IMR-90 (cell line): ENCODE data around the gene AUNIP. TPM values are rescaled to one million over a fixed set of nuclear protein-coding genes. Genes with fewer than 3 reads are reported as not detected.
A peak's percentile ranks its signal among the peaks of the same experiment; 100 is the strongest.

ENCODE experiments used
- ATAC-seq: fragments of 200-7000 bp; cut with Tn5 transposase; 2 replicates; pipeline ENCODE4 v1.9.1; 2020; ENCODE audit warnings: low read depth, mild to moderate bottlenecking, moderate library complexity
- BruUV-seq: library from RNA; stranded (reverse); fragments of 400-500 nt; replicated peaks from 2 replicates; lab custom pipeline; 2021; lab: Mats Ljungman, UMichigan
- CTCF ChIA-PET: fragments of 300-600 bp; formaldehyde crosslinking; extraction: SDS; loops from one replicate; lab custom pipeline; 2021; ENCODE audit warnings: antibody characterized with exemption; lab: Yijun Ruan, JAX
- POLR2A ChIA-PET: fragments of 300-600 bp; sonication (Branson Sonifier 250); formaldehyde crosslinking; loops from one replicate; lab custom pipeline; 2022; ENCODE audit warnings: antibody characterized with exemption; ENCODE audit not compliant: unreplicated experiment; lab: Charles Lee
- DNase-seq: peaks from one replicate; pipeline ENCODE4 v3.0.0; 2013
- H2AFZ ChIP-seq: replicated peaks from 2 replicates; pipeline ENCODE3; 2013; ENCODE audit warnings: low read length, mild to moderate bottlenecking; ENCODE audit not compliant: poor library complexity
- H2AK5ac ChIP-seq: 2 replicates; pipeline ENCODE4 v1.6.1; 2013; ENCODE audit warnings: low read depth, low read length, inconsistent platforms
- H2AK9ac ChIP-seq: replicated peaks from 2 replicates; pipeline ENCODE3; 2013; ENCODE audit warnings: mild to moderate bottlenecking, low read depth, low read length, moderate library complexity; ENCODE audit not compliant: poor library complexity
- H2BK120ac ChIP-seq: 2 replicates; pipeline ENCODE4 v1.6.1; 2013; ENCODE audit warnings: low read depth, low read length, inconsistent platforms
- H2BK15ac ChIP-seq: 3 replicates; pipeline ENCODE4 v1.6.1; 2013; ENCODE audit warnings: low read depth, low read length, inconsistent platforms
- H2BK20ac ChIP-seq: 2 replicates; pipeline ENCODE4 v1.6.1; 2013; ENCODE audit warnings: low read depth, mild to moderate bottlenecking, inconsistent platforms, low read length, moderate library complexity
- H2BK5ac ChIP-seq: 2 replicates; pipeline ENCODE4 v1.6.1; 2013; ENCODE audit warnings: mild to moderate bottlenecking, low read depth, low read length, inconsistent platforms; ENCODE audit not compliant: poor library complexity, severe bottlenecking
- H3K14ac ChIP-seq: replicated peaks from 2 replicates; pipeline ENCODE4 v1.6.1; 2013; ENCODE audit warnings: low read depth, low read length, inconsistent platforms
- H3K18ac ChIP-seq: 2 replicates; pipeline ENCODE4 v1.6.1; 2013; ENCODE audit warnings: low read depth, low read length, control low read depth
- H3K23ac ChIP-seq: 2 replicates; pipeline ENCODE4 v1.6.1; 2013; ENCODE audit warnings: low read depth, low read length, inconsistent platforms
- H3K27ac ChIP-seq: 2 replicates; pipeline ENCODE4 v1.5.1; 2013; ENCODE audit warnings: mild to moderate bottlenecking, control low read depth, low read length; ENCODE audit not compliant: insufficient read depth
- H3K27me3 ChIP-seq: 2 replicates; pipeline ENCODE4 v1.6.1; 2013; ENCODE audit warnings: low read length; ENCODE audit not compliant: control insufficient read depth, insufficient read depth
- H3K36me3 ChIP-seq: 2 replicates; pipeline ENCODE4 v1.6.1; 2013; ENCODE audit warnings: low read length, mixed read lengths; ENCODE audit not compliant: control insufficient read depth, insufficient read depth
- H3K4ac ChIP-seq: 2 replicates; pipeline ENCODE4 v1.6.1; 2013; ENCODE audit warnings: low read depth, low read length, inconsistent platforms
- H3K4me1 ChIP-seq: 2 replicates; pipeline ENCODE4 v1.6.1; 2013; ENCODE audit warnings: low read length, mixed read lengths; ENCODE audit not compliant: control insufficient read depth, insufficient read depth
- H3K4me2 ChIP-seq: 2 replicates; pipeline ENCODE4 v1.6.1; 2013; ENCODE audit warnings: low read depth, mild to moderate bottlenecking, control low read depth, low read length, moderate library complexity
- H3K4me3 ChIP-seq: 2 replicates; pipeline ENCODE4 v1.5.1; 2013; ENCODE audit warnings: low read depth, mild to moderate bottlenecking, control low read depth, low read length, moderate library complexity; ENCODE audit not compliant: insufficient read depth
- H3K56ac ChIP-seq: 2 replicates; pipeline ENCODE4 v1.6.1; 2013; ENCODE audit warnings: low read length, inconsistent platforms; ENCODE audit not compliant: insufficient read depth; ENCODE audit errors: extremely low read depth
- H3K79me1 ChIP-seq, 2 experiments: 2 replicates each; pipeline ENCODE4 v1.6.1; 2013; ENCODE audit warnings: low read length in 2 of 2, inconsistent platforms in 1 of 2, low read depth in 1 of 2
- H3K9ac ChIP-seq: 2 replicates; pipeline ENCODE4 v1.6.1; 2013; ENCODE audit warnings: low read depth, low read length, control low read depth
- H3K9me1 ChIP-seq: 2 replicates; pipeline ENCODE4 v1.6.1; 2013; ENCODE audit warnings: low read length, inconsistent platforms; ENCODE audit not compliant: insufficient read depth
- H3K9me3 ChIP-seq: 2 replicates; pipeline ENCODE4 v1.6.1; 2013; ENCODE audit warnings: low read length; ENCODE audit not compliant: control insufficient read depth, insufficient read depth
- H4K20me1 ChIP-seq: 2 replicates; pipeline ENCODE4 v1.6.1; 2013; ENCODE audit warnings: low read length, inconsistent platforms; ENCODE audit not compliant: insufficient read depth
- H4K5ac ChIP-seq: 2 replicates; pipeline ENCODE4 v1.6.1; 2013; ENCODE audit warnings: mild to moderate bottlenecking, low read depth, low read length, control low read depth
- H4K8ac ChIP-seq, 2 experiments: 2 replicates each; pipeline ENCODE4 v1.6.1; 2013; ENCODE audit warnings: low read depth in 2 of 2, low read length in 2 of 2, control low read depth in 1 of 2, inconsistent platforms in 1 of 2
- H4K91ac ChIP-seq: 2 replicates; pipeline ENCODE4 v1.6.1; 2013; ENCODE audit warnings: low read depth, low read length, inconsistent platforms; ENCODE audit not compliant: insufficient read depth
- BHLHE40 ChIP-seq: fragments of 150-350 bp; IDR thresholded peaks from 2 replicates; pipeline ENCODE4 v1.6.1; 2016; ENCODE audit warnings: mild to moderate bottlenecking, low read depth, low read length
- CEBPB ChIP-seq: IDR thresholded peaks from 2 replicates; pipeline ENCODE4 v1.6.1; 2012; ENCODE audit warnings: low read depth, low read length, improper control_type of control experiment
- CHD1 ChIP-seq: IDR thresholded peaks from 2 replicates; pipeline ENCODE4 v1.6.1; 2012; ENCODE audit warnings: low read depth, low read length, improper control_type of control experiment
- CTCF ChIP-seq: conservative IDR thresholded peaks from 2 replicates; pipeline ENCODE4 v1.5.1; 2012; ENCODE audit warnings: mild to moderate bottlenecking, low read depth, low read length, improper control_type of control experiment
- FOS ChIP-seq: fragments of 150-350 bp; IDR thresholded peaks from 2 replicates; pipeline ENCODE4 v1.6.1; 2016; ENCODE audit warnings: low read depth, low read length
- MAFK ChIP-seq: IDR thresholded peaks from 2 replicates; pipeline ENCODE4 v1.6.1; 2012; ENCODE audit warnings: low read depth, low read length, improper control_type of control experiment
- MAZ ChIP-seq: IDR thresholded peaks from 2 replicates; pipeline ENCODE4 v1.6.1; 2012; ENCODE audit warnings: low read depth, mild to moderate bottlenecking, low read length, improper control_type of control experiment, moderate library complexity, borderline replicate concordance
- MXI1 ChIP-seq: IDR thresholded peaks from 2 replicates; pipeline ENCODE4 v1.6.1; 2012; ENCODE audit warnings: low read depth, mild to moderate bottlenecking, low read length, moderate library complexity, borderline replicate concordance
- NFE2L2 ChIP-seq: fragments of 150-350 bp; IDR thresholded peaks from 2 replicates; pipeline ENCODE4 v1.6.1; 2016; ENCODE audit warnings: low read depth, mild to moderate bottlenecking, low read length
- POLR2A ChIP-seq: IDR thresholded peaks from 2 replicates; pipeline ENCODE4 v1.6.1; 2012; ENCODE audit warnings: mild to moderate bottlenecking, low read depth, low read length
- RAD21 ChIP-seq: IDR thresholded peaks from 2 replicates; pipeline ENCODE4 v1.6.1; 2012; ENCODE audit warnings: low read length, improper control_type of control experiment
- RCOR1 ChIP-seq: IDR thresholded peaks from 2 replicates; pipeline ENCODE4 v1.6.1; 2012; ENCODE audit warnings: mild to moderate bottlenecking, low read length, improper control_type of control experiment; ENCODE audit not compliant: insufficient replicate concordance
- RFX5 ChIP-seq: IDR thresholded peaks from 2 replicates; pipeline ENCODE4 v1.8.0; 2012; ENCODE audit warnings: low read depth, mild to moderate bottlenecking, low read length, moderate library complexity
- SMC3 ChIP-seq: fragments of 150-350 bp; IDR thresholded peaks from 2 replicates; pipeline ENCODE4 v1.6.1; 2016; ENCODE audit warnings: low read depth, mild to moderate bottlenecking, antibody characterized with exemption, low read length, moderate library complexity
- WGBS, 2 experiments: methylation state at CpG; one replicate each; pipeline versions ENCODE4 v1.1.5 to v1.1.7; 2013; ENCODE audit warnings: missing lambda C conversion rate in 2 of 2; ENCODE audit not compliant: insufficient read length in 1 of 2; ENCODE audit errors: extremely low coverage in 2 of 2; 5-methylcytosine and 5-hydroxymethylcytosine counted together
- dilution Hi-C: fragments of 300-500 bp; cut with HindIII; formaldehyde crosslinking; loops from one replicate; pipeline ENCODE4 v1.14.3; 2018; ENCODE audit warnings: low sequenced_read_pairs; ENCODE audit not compliant: unreplicated experiment
- in situ Hi-C: fragments of 300-500 bp; cut with MboI; formaldehyde crosslinking; loops from 3 replicates; pipeline ENCODE4 v1.14.3; 2019; ENCODE audit warnings: low sequenced_read_pairs, inconsistent platforms, mixed read lengths
- intact Hi-C: fragments of 100-400 bp; cut with micrococcal nuclease; formaldehyde crosslinking; loops from 2 replicates; pipeline ENCODE4 v1.10.0; 2022
- polyA plus RNA-seq, 3 experiments: library from polyadenylated mRNA; depleted of rRNA; stranded (reverse); fragments of >200 nt; gene quantifications; 2 replicates each; pipeline ENCODE4 v1.2.3, GENCODE V29; 2012; ENCODE audit warnings: low replicate concordance in 1 of 3
- total RNA-seq: library from RNA; depleted of rRNA; stranded (reverse); fragments of >200 nt; gene quantifications from 2 replicates; pipeline ENCODE4 v1.2.3, GENCODE V29; 2012
- TF ChIP-seq, protein P1 (sequence below): fragments of 150-350 bp; IDR thresholded peaks from 2 replicates; pipeline ENCODE4 v1.6.1; 2016; ENCODE audit warnings: low read depth, mild to moderate bottlenecking, low read length, moderate library complexity, borderline replicate concordance
- TF ChIP-seq, protein P2 (sequence below): fragments of 150-350 bp; IDR thresholded peaks from 2 replicates; pipeline ENCODE4 v1.6.1; 2017; ENCODE audit warnings: mild to moderate bottlenecking, antibody characterized with exemption, low read length, low read depth

AUNIP gene
- total and polyA plus RNA-seq, 2 of the 4 experiments (the other 2 are of a cell fraction), result 2.4 to 5.0 TPM

DNA sequence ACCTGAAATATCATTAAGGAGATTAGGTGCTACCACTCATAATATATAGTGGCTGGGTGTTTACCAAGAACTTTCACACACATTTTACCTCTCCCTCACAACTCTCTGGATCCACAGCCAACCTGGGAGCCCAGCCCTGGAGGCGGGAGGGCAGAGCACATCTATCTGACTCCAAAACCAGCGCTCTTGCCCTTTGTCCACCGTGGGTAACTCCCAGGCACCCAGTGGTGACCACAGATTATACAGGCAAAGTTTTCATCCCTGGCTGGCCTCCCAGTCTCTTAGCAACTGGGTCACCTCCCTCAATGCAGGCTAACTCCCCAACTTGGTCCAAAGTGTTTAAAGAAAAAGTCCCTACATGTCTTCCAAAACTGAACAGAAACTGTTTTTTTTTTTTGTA is 13.9 kb upstream of the AUNIP start:
- Histone ChIP-seq H3K9me1 (peaks cover 8% of the 10 kb centered on the region; the same call in 1 of the 2 replicates), H3K56ac (no peak overlapping the region), H3K36me3 (peaks cover 13% of the 10 kb centered on the region), H3K9ac (no peak overlapping the region), H3K79me1 (peaks cover 42% of the 10 kb centered on the region in 2 experiments), H3K4me1 (peaks cover 18% of the 10 kb centered on the region), H4K20me1 (0 out of 2 replicates have a peak, but pooled peaks cover 3% of the 10 kb centered on the region), H4K8ac (no peak overlapping the region), H4K91ac (no peak overlapping the region), H2AK9ac (no peak overlapping the region), H3K27me3 (no peaks in the 10 kb centered on the region), H2BK20ac (no peak overlapping the region), H4K5ac (no peak overlapping the region), H3K18ac (no peak overlapping the region), H3K27ac (no peak overlapping the region), H3K4ac (no peak overlapping the region), H3K9me3 (no peaks in the 10 kb centered on the region), H2BK120ac (no peak overlapping the region), H2AFZ (no peak overlapping the region), H3K14ac (no peak overlapping the region), H2AK5ac (no peak overlapping the region), H3K4me3 (no peak overlapping the region), H2BK15ac (no peak overlapping the region), H3K4me2 (peak overlapping the region; percentile 29; the same call in 1 of the 2 replicates), H2BK5ac (no peak overlapping the region), H3K23ac (no peak overlapping the region)
- BruUV-seq, result no TSS peak
- no peak for DNase-seq
- ChIA-PET CTCF (no interaction called here), POLR2A (no interaction called here)
- WGBS, 2 experiments, result 71% methylated on average over 1 of the region's 3 CpGs; no CpG with 5 or more reads in 1 of the 2 experiments
- no peak for TF ChIP-seq FOS
- TF ChIP-seq, protein P1, sequence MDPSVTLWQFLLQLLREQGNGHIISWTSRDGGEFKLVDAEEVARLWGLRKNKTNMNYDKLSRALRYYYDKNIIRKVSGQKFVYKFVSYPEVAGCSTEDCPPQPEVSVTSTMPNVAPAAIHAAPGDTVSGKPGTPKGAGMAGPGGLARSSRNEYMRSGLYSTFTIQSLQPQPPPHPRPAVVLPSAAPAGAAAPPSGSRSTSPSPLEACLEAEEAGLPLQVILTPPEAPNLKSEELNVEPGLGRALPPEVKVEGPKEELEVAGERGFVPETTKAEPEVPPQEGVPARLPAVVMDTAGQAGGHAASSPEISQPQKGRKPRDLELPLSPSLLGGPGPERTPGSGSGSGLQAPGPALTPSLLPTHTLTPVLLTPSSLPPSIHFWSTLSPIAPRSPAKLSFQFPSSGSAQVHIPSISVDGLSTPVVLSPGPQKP, result no peak
- no peak for TF ChIP-seq RCOR1
- TF ChIP-seq RAD21, result no peak
- no peak for TF ChIP-seq NFE2L2
- TF ChIP-seq, protein P2, sequence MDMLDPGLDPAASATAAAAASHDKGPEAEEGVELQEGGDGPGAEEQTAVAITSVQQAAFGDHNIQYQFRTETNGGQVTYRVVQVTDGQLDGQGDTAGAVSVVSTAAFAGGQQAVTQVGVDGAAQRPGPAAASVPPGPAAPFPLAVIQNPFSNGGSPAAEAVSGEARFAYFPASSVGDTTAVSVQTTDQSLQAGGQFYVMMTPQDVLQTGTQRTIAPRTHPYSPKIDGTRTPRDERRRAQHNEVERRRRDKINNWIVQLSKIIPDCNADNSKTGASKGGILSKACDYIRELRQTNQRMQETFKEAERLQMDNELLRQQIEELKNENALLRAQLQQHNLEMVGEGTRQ, result no peak
- TF ChIP-seq POLR2A, result no peak
- no peak for TF ChIP-seq RFX5
- TF ChIP-seq CTCF, result no peak
- no peak for TF ChIP-seq MXI1
- no peak for TF ChIP-seq MAFK
- no peak for TF ChIP-seq MAZ
- no peak for TF ChIP-seq BHLHE40
- no peak for TF ChIP-seq CHD1
- no peak for TF ChIP-seq SMC3
- no peak for TF ChIP-seq CEBPB
- dilution Hi-C loops, result no loop called here
- intact Hi-C loops, result no loop called here
- in situ Hi-C loops, result no loop called here
- ATAC-seq, result no peak
